ENCODE data around the gene GATA1.

GATA1 gene

DNA sequence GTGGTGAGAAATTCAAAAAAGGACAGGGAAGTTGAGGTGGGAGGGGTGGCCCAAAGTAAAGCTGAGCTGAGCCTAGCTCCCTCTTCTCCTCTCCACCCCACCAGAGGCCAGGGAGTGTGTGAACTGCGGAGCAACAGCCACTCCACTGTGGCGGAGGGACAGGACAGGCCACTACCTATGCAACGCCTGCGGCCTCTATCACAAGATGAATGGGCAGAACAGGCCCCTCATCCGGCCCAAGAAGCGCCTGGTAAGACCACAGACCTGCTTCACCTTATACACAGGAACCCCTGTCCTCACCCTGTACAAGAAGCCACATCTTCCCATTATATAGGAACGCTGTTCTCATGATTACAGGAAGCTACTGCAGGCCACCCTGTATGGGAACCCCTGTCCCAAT lies 5.8 kb downstream of the GATA1 start:
- in situ Hi-C loops (cut with HindIII; ENCODE audit: low sequenced_read_pairs), result no loop called here
- DNase-seq (ENCODE audit: low read depth), result no peak
- H3K4me3 ChIP-seq (ENCODE audit: low read depth, low read length), result no peak overlapping the region
- TF ChIP-seq, protein P1, sequence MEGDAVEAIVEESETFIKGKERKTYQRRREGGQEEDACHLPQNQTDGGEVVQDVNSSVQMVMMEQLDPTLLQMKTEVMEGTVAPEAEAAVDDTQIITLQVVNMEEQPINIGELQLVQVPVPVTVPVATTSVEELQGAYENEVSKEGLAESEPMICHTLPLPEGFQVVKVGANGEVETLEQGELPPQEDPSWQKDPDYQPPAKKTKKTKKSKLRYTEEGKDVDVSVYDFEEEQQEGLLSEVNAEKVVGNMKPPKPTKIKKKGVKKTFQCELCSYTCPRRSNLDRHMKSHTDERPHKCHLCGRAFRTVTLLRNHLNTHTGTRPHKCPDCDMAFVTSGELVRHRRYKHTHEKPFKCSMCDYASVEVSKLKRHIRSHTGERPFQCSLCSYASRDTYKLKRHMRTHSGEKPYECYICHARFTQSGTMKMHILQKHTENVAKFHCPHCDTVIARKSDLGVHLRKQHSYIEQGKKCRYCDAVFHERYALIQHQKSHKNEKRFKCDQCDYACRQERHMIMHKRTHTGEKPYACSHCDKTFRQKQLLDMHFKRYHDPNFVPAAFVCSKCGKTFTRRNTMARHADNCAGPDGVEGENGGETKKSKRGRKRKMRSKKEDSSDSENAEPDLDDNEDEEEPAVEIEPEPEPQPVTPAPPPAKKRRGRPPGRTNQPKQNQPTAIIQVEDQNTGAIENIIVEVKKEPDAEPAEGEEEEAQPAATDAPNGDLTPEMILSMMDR (IDR thresholded peaks at IDR 0.05; ENCODE audit: low read depth, low read length, missing control alignments), result no peak

DNA sequence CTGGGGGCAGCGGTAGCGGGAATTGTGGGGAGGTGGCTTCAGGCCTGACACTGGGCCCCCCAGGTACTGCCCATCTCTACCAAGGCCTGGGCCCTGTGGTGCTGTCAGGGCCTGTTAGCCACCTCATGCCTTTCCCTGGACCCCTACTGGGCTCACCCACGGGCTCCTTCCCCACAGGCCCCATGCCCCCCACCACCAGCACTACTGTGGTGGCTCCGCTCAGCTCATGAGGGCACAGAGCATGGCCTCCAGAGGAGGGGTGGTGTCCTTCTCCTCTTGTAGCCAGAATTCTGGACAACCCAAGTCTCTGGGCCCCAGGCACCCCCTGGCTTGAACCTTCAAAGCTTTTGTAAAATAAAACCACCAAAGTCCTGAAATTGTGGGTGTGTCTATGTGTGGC lies 7.5 kb downstream of the GATA1 start:
- DNase-seq (ENCODE audit: low read depth), result no peak
- no peak overlapping the region for H3K4me3 ChIP-seq (ENCODE audit: low read depth, low read length)
- in situ Hi-C loops (cut with HindIII; ENCODE audit: low sequenced_read_pairs), result no loop called here
- TF ChIP-seq, protein P1 (IDR thresholded peaks at IDR 0.05; ENCODE audit: low read depth, low read length, missing control alignments), result no peak

GRCh38 chrX:48794340-48794910 lies 8.0 kb downstream of the GATA1 start:
- in situ Hi-C loops (cut with HindIII; ENCODE audit: low sequenced_read_pairs), result no loop called here
- TF ChIP-seq, protein P1 (IDR thresholded peaks at IDR 0.05; ENCODE audit: low read depth, low read length, missing control alignments), result no peak
- no peak overlapping the region for H3K4me3 ChIP-seq (ENCODE audit: low read depth, low read length)
- DNase-seq (ENCODE audit: low read depth), result no peak

DNA sequence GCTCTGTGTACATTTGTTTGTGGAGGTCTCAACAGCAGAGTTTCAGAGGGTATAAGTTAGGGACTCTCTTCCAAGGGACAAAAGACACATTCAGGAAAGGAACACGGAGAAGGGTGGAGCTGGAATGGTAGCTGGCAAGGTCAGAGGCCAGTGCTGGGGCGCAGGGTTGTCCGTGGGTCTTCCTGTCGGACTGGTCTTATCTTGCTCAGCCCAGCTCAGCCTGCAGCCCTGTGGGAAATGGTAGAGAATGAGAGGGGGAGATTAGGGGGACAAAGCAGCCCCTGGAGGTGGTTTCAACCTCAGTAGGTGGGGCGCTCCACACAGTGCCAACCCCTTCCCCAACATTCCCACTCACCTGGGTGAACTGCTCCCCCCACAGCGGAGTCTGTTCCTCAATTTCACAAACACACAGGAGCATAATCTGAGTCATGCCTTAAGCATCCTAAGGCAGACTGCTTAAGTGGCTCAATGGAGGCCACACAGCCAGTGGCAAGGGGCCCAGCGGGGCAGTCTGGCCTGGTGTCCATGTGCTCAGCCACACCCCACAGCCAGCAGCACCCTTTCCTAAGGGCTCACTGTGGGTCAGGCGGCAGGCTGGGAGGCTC lies 8.6 kb downstream of the GATA1 start:
- H3K4me3 ChIP-seq (ENCODE audit: low read depth, low read length), result no peak overlapping the region
- DNase-seq (ENCODE audit: low read depth), result no peak
- TF ChIP-seq, protein P1 (IDR thresholded peaks at IDR 0.05; ENCODE audit: low read depth, low read length, missing control alignments), result no peak
- in situ Hi-C loops (cut with HindIII; ENCODE audit: low sequenced_read_pairs), result no loop called here

- TF ChIP-seq, protein P1 (IDR thresholded peaks at IDR 0.05; ENCODE audit: low read depth, low read length, missing control alignments), result no peak
- in situ Hi-C loops (cut with HindIII; ENCODE audit: low sequenced_read_pairs), result no loop called here
- no peak overlapping the region for H3K4me3 ChIP-seq (ENCODE audit: low read depth, low read length)
- DNase-seq (ENCODE audit: low read depth), result no peak
Observed at GRCh38 chrX:48798318-48798717, 11.9 kb downstream of the GATA1 start.

GRCh38 chrX:48800574-48801279 lies 14.3 kb downstream of the GATA1 start:
- H3K4me3 ChIP-seq (ENCODE audit: low read depth, low read length), result peak overlapping the region; percentile 59
- in situ Hi-C loops (cut with HindIII; ENCODE audit: low sequenced_read_pairs), result no loop called here
- TF ChIP-seq, protein P1 (IDR thresholded peaks at IDR 0.05; ENCODE audit: low read depth, low read length, missing control alignments), result no peak
- DNase-seq (ENCODE audit: low read depth), result no peak

Data from astrocyte of the cerebellum (primary cell).